Heart right ventricle (tissue), 16 donors: ENCODE data around the gene NT5DC4. TPM values are rescaled to one million over a fixed set of nuclear protein-coding genes. Genes with fewer than 3 reads are reported as not detected.

Experiments
- ATAC-seq, 8 donors: fragments of 200-7000 bp; cut with Tn5 transposase; one replicate each; pipeline ENCODE4 v1.9.1; 2020; ENCODE audit warnings: mild to moderate bottlenecking in 8 of 8, moderate library complexity in 8 of 8, moderate number of reproducible peaks in 1 of 8
- DNase-seq, 2 donors: peaks; one replicate each; pipeline ENCODE4 v3.0.0-alpha.2; 2020
- H3K27ac ChIP-seq, 10 donors: fragments of 200-600 bp; sonication (generic) in 2 of 10; one replicate each; pipeline versions ENCODE4 v1.5.0 to v1.8.0; 2020 to 2022; ENCODE audit warnings: mild to moderate bottlenecking in 3 of 10
- H3K27me3 ChIP-seq, 7 donors: fragments of 200-600 bp; one replicate each; pipeline ENCODE4 v1.8.0; 2021 to 2022; ENCODE audit warnings: mild to moderate bottlenecking in 2 of 7
- H3K36me3 ChIP-seq, 9 donors: fragments of 200-600 bp; sonication (generic) in 1 of 9; one replicate each; pipeline versions ENCODE4 v1.5.0 to v1.8.0; 2020 to 2022; ENCODE audit warnings: mild to moderate bottlenecking in 2 of 9
- H3K4me1 ChIP-seq, 9 donors: fragments of 200-600 bp; sonication (generic) in 1 of 9; one replicate each; pipeline versions ENCODE4 v1.5.0 to v1.8.0; 2020 to 2022; ENCODE audit warnings: mild to moderate bottlenecking in 4 of 9
- H3K4me3 ChIP-seq, 10 donors: fragments of 200-600 bp; sonication (generic) in 2 of 10; one replicate each; pipeline versions ENCODE4 v1.5.0 to v1.8.0; 2020 to 2022; ENCODE audit warnings: mild to moderate bottlenecking in 7 of 10, moderate library complexity in 2 of 10
- H3K9me3 ChIP-seq, 11 donors: fragments of 200-600 bp in 10 of 11; sonication (generic) in 2 of 11; one replicate each; pipeline versions ENCODE4 v1.5.0 to v1.8.0; 2013 to 2022; ENCODE audit warnings: mild to moderate bottlenecking in 2 of 11, control low read depth in 1 of 11, moderate library complexity in 1 of 11
- WGBS, 2 donors: extraction: QIAGEN DNeasy Blood & Tissue Kit; methylation state at CpG; one replicate each; pipeline ENCODE4 v1.1.7; 2013; ENCODE audit warnings: inconsistent platforms in 1 of 2; 5-methylcytosine and 5-hydroxymethylcytosine counted together
- intact Hi-C, 10 donors: fragments of 100-400 bp; cut with DNase I; formaldehyde crosslinking; loops; one replicate each; pipeline versions ENCODE4 v1.11.1 to v1.14.2; 2022
- polyA plus RNA-seq, 2 donors: library from polyadenylated mRNA; stranded (reverse); fragments of 200-250 nt; gene quantifications; one replicate each; pipeline ENCODE4 v1.2.3, GENCODE V29; 2013
- total RNA-seq, 10 donors: library from RNA; stranded (reverse); fragmentation: NEBNext Ultra II Directional in 3 of 10; extraction: Animal tissue kit (Norgen Biotek cat#: 25700) in 3 of 10; gene quantifications; one replicate each; pipeline versions ENCODE4 v1.2.1 to v1.2.4, GENCODE V29; 2021 to 2023
- TF ChIP-seq, protein P1 (sequence below), 9 donors: fragments of 200-600 bp; sonication (generic) in 2 of 9; IDR thresholded peaks; one replicate each; pipeline versions ENCODE4 v1.5.0 to v1.8.0; 2021 to 2022; ENCODE audit warnings: antibody characterized with exemption in 9 of 9, mild to moderate bottlenecking in 5 of 9, moderate library complexity in 1 of 9
- donor health status: Arrhythmogenic right ventricular cardiomyopathy.
- donor health status: ischemic (EF 13 %, LVEDD 7.1; RV severe dilation, severe dysfunction).
- donor health status: healthy with polysubstance abuse.
- donor health status: DM: no; HTN: yes; CAD: no.
- donor health status: DM: no; HTN: no; CAD: no.
- donor health status: ischemic (EF 25% LVEDD 6.9; RV normal size, moderate dysfunction).
- donor health status: ischemic (EF 25% LVEDD 5.7; RV mildly dilated, moderate dysfunction).
- donor health status: healthy.
- donor health status: DM: yes; HTN: yes; CAD: no.
- donor health status: Ischemic cardiomyopathy.
- donor health status: ischemic (EF 35%, LVEDD 5.7; RV mildly dilated, moderate dysfunction).
- donor health status: nonischemic (EF 11% LVEDD 7.7; RV severe dilation, severe dysfunction).
- donor health status: DM: yes; HTN: yes; CAD: no.
- donor health status: PGD.
- donor health status: ischemic (EF 29% LVEDD 5.4; RV normal size, mild dysfunction).
- donor health status: nonischemic (EF 23%, LVEDD 6.1; RV moderate dilation, normal function).

Gene NT5DC4
- total and polyA plus RNA-seq, 12 donors, result 0.35 TPM; not detected in 11

DNA sequence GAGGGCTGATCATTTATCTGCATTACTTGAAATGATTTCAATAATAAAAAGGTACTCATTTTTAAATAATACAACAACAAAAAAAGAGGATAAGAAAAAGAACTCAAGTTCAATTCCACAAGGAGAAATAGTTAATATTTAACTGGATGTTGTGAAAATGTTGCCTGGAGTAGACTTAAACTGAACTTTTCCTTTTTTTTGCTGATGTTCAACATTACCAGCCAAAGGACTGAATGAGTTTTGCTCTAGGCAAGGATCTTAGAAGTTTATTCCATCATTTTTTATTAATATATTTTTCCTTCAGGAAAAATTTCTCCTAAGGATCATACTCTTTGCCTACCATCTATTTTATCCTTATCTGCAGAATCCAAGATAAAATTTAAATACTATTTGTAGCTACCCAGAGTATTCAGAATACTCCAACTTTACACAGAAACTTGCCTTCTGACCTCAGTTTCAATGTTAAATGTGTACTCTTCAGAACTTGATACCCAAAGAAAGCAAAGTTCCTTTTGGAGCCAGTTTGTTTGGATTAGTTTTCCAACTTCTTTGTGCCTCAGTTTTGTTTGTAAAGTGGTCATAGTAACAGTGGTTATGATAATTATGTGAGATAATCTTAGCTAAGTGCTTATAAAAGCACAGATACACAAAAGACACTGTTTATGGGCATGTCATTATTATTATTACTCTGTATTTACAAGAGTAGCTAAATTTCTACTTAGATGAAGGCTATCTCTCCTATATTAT lies 30.8 kb downstream of the NT5DC4 start:
- Histone ChIP-seq H3K36me3 (peaks cover 0 to 27% (median 0%) of the 10 kb centered on the region in 9 donors), H3K4me1 (peaks cover 0 to 5% (median 0%) of the 10 kb centered on the region in 9 donors), H3K27me3 (peaks cover 0 to 5% (median 0%) of the 10 kb centered on the region in 7 donors), H3K27ac (no peak overlapping the region), H3K9me3 (no peaks in the 10 kb centered on the region), H3K4me3 (no peak overlapping the region)
- TF ChIP-seq, protein P1, sequence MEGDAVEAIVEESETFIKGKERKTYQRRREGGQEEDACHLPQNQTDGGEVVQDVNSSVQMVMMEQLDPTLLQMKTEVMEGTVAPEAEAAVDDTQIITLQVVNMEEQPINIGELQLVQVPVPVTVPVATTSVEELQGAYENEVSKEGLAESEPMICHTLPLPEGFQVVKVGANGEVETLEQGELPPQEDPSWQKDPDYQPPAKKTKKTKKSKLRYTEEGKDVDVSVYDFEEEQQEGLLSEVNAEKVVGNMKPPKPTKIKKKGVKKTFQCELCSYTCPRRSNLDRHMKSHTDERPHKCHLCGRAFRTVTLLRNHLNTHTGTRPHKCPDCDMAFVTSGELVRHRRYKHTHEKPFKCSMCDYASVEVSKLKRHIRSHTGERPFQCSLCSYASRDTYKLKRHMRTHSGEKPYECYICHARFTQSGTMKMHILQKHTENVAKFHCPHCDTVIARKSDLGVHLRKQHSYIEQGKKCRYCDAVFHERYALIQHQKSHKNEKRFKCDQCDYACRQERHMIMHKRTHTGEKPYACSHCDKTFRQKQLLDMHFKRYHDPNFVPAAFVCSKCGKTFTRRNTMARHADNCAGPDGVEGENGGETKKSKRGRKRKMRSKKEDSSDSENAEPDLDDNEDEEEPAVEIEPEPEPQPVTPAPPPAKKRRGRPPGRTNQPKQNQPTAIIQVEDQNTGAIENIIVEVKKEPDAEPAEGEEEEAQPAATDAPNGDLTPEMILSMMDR (IDR thresholded peaks at IDR 0.05), result no peak
- intact Hi-C loops, result loop anchor here in 6 of 10 donors (2.0 to 5.0 kb wide), 6 partner anchors 131 to 206 kb away; no protein-coding TSS in a partner anchor
- ATAC-seq (no peak), DNase-seq (no peak)

DNA sequence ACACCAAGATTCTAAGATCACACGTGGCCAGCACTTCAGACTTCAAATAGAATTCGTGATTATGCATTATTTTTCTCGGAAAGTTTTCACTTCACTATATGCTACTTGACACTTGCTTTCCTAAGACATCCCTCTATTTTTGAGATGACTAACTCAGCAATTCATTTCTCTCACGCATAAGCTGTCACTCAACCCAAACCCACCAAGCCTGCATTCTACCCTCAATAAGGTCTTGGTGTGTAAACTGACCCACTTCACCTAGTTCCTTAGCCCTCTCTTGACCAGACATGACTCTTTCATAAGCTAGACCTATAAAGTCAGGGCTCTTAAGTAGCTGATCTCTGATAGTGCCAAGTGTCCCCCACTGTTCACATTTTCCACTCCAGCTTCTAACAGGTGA lies 31.8 kb downstream of the NT5DC4 start:
- no peak overlapping the region for H3K27ac ChIP-seq
- peaks cover 0 to 5% (median 0%) of the 10 kb centered on the region in 7 donors for H3K27me3 ChIP-seq
- intact Hi-C loops, result loop anchor here in 5 of 10 donors (2.0 to 5.0 kb wide), 5 partner anchors 130 to 205 kb away; no protein-coding TSS in a partner anchor
- TF ChIP-seq, protein P1 (IDR thresholded peaks at IDR 0.05), result no peak
- DNase-seq (no peak), ATAC-seq (no peak)
- no peaks in the 10 kb centered on the region for H3K9me3 ChIP-seq
- peaks cover 0 to 5% (median 0%) of the 10 kb centered on the region in 9 donors for H3K4me1 ChIP-seq
- H3K4me3 ChIP-seq, result no peak overlapping the region
- H3K36me3 ChIP-seq, result peaks cover 0 to 26% (median 0%) of the 10 kb centered on the region in 9 donors
- WGBS, 2 donors, result 90 to 94% methylated on average over 4 of the region's 4 CpGs

DNA sequence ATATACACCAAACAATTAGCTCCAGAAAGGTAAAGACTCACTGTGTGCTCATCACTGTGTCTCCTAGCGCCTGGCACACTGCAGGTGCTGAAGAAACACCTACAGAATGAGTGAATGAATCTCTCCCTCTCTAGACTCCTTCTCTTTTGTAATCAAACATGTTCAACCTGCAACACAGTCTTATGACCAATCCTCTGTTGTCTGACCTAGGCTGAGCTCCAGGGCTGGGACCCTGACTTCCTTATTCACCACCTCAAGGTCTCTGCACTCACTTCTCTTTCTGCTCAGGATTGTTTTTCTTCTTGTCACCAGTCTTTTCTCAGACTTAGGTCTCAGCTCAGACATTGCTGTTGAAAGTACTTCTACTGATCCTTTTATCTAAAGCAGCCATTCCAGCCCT lies 33.7 kb downstream of the NT5DC4 start:
- 98 to 100% methylated on average over 1 of the region's 1 CpG for WGBS, 2 donors
- DNase-seq, result no peak
- peak in 1 of 8 donors; percentile 38 for ATAC-seq
- Histone ChIP-seq H3K27me3 (peaks cover 0 to 5% (median 0%) of the 10 kb centered on the region in 7 donors), H3K27ac (peak overlapping the region in 1 of 10 donors; percentile 36), H3K4me3 (no peak overlapping the region), H3K4me1 (peaks cover 0 to 5% (median 0%) of the 10 kb centered on the region in 9 donors), H3K36me3 (peaks cover 0 to 26% (median 0%) of the 10 kb centered on the region in 9 donors), H3K9me3 (no peaks in the 10 kb centered on the region)
- TF ChIP-seq, protein P1 (IDR thresholded peaks at IDR 0.05), result no peak
- intact Hi-C loops, result loop anchor here in 4 of 10 donors (5.0 kb wide), 4 partner anchors 128 to 203 kb away; no protein-coding TSS in a partner anchor

DNA sequence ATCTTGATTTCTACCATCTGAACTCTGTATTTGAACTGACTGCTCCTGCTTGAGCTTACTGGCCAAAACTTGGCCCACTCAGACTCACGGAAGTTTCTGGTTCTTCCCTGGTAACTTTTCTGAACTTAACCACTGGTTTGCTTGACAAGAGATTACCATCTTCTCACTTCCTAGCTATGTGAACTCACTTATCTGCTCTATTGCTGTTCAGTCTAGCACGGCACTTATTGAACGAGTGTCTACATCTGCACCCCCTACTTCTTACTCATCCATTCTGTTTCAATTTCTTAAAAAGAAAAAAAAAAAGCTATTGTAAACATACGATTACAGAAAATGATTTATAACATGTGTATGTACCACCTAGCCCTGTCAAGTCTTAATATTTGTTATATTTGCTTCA lies 34.6 kb downstream of the NT5DC4 start:
- TF ChIP-seq, protein P1 (IDR thresholded peaks at IDR 0.05), result no peak
- peaks cover 0 to 28% (median 0%) of the 10 kb centered on the region in 9 donors for H3K36me3 ChIP-seq
- no peak for ATAC-seq
- intact Hi-C loops, result no loop called here
- H3K27ac ChIP-seq, result no peak overlapping the region
- no peaks in the 10 kb centered on the region for H3K9me3 ChIP-seq
- H3K4me1 ChIP-seq, result no peaks in the 10 kb centered on the region
- H3K27me3 ChIP-seq, result peaks cover 0 to 5% (median 0%) of the 10 kb centered on the region in 7 donors
- 91 to 97% methylated on average over 4 of the region's 4 CpGs for WGBS, 2 donors
- H3K4me3 ChIP-seq, result no peak overlapping the region
- no peak for DNase-seq
